Fibroblast of lung (primary cell): ENCODE results near the gene DTWD2. TPM values are rescaled to one million over a fixed set of nuclear protein-coding genes. Genes with fewer than 3 reads are reported as not detected.

Source experiments
- DNase-seq, 2 donors: peaks; one replicate each; pipeline versions ENCODE4 v3.0.0 to v3.0.0-alpha.2; 2010; ENCODE audit warnings: low read depth in 2 of 2
- H2AFZ ChIP-seq: 2 replicates; pipeline ENCODE4 v1.5.1; 2012; ENCODE audit warnings: low read length, control low read depth, inconsistent platforms
- H3K27ac ChIP-seq: 2 replicates; pipeline ENCODE4 v1.5.1; 2011; ENCODE audit warnings: low read length, control low read depth; ENCODE audit not compliant: insufficient read depth
- H3K27me3 ChIP-seq: 2 replicates; pipeline ENCODE4 v1.5.1; 2011; ENCODE audit warnings: mild to moderate bottlenecking, low read length; ENCODE audit not compliant: control insufficient read depth, insufficient read depth
- H3K36me3 ChIP-seq: 2 replicates; pipeline ENCODE4 v1.5.1; 2011; ENCODE audit warnings: low read length; ENCODE audit not compliant: control insufficient read depth, insufficient read depth
- H3K4me1 ChIP-seq: 2 replicates; pipeline ENCODE4 v1.5.1; 2011; ENCODE audit warnings: low read length; ENCODE audit not compliant: control insufficient read depth, insufficient read depth; ENCODE audit errors: extremely low read depth
- H3K4me2 ChIP-seq: 2 replicates; pipeline ENCODE4 v1.5.1; 2011; ENCODE audit warnings: low read length, control low read depth; ENCODE audit not compliant: insufficient read depth; ENCODE audit errors: extremely low read depth
- H3K4me3 ChIP-seq, 4 experiments: fragments of 200-600 bp in 1 of 4; sonication (generic) in 1 of 4; replicated peaks in 1 of 4; 2 replicates each; pipeline ENCODE4 v1.5.1; 2011 to 2016; ENCODE audit warnings: low read length in 4 of 4, low read depth in 3 of 4, mild to moderate bottlenecking in 3 of 4, control low read depth in 2 of 4, inconsistent platforms in 1 of 4, mixed read lengths in 1 of 4; ENCODE audit not compliant: insufficient read depth in 1 of 4; ENCODE audit errors: control extremely low read depth in 1 of 4
- H3K79me2 ChIP-seq: 2 replicates; pipeline ENCODE4 v1.5.1; 2012; ENCODE audit warnings: mild to moderate bottlenecking, low read length, inconsistent platforms; ENCODE audit not compliant: control insufficient read depth, insufficient read depth
- H3K9ac ChIP-seq: 2 replicates; pipeline ENCODE4 v1.5.1; 2011; ENCODE audit warnings: mild to moderate bottlenecking, low read length, control low read depth; ENCODE audit not compliant: insufficient read depth
- H3K9me3 ChIP-seq: 2 replicates; pipeline ENCODE4 v1.5.1; 2012; ENCODE audit warnings: low read depth, low read length; ENCODE audit not compliant: control insufficient read depth, insufficient read depth
- H4K20me1 ChIP-seq: 2 replicates; pipeline ENCODE4 v1.5.1; 2011; ENCODE audit warnings: low read length; ENCODE audit not compliant: control insufficient read depth, insufficient read depth; ENCODE audit errors: extremely low read depth
- CTCF ChIP-seq, 2 donors: IDR thresholded peaks in 1 of 2; conservative IDR thresholded peaks in 1 of 2; 1 replicate in 1 of 2; 2 replicates in 1 of 2; pipeline ENCODE4 v1.5.1; 2011 to 2012; ENCODE audit warnings: low read length in 2 of 2, control low read depth in 1 of 2, inconsistent platforms in 1 of 2, low read depth in 1 of 2, mild to moderate bottlenecking in 1 of 2
- EZH2 ChIP-seq: IDR thresholded peaks from 2 replicates; pipeline ENCODE4 v1.5.1; 2012; ENCODE audit warnings: low read length, control low read depth, mild to moderate bottlenecking; ENCODE audit errors: missing control alignments
- polyA plus RNA-seq, 2 donors: library from polyadenylated mRNA; depleted of rRNA in 1 of 2; stranded (reverse) in 1 of 2; unstranded in 1 of 2; fragments of >200 nt; gene quantifications; 2 replicates each; pipeline ENCODE4 v1.2.1, GENCODE V29; 2011 to 2012; ENCODE audit warnings: missing spikeins in 1 of 2
- total RNA-seq: library from RNA; depleted of rRNA; stranded (reverse); fragments of >200 nt; gene quantifications from 2 replicates; pipeline ENCODE4 v1.2.1, GENCODE V29; 2014

The DTWD2 gene
- total and polyA plus RNA-seq, 2 donors (not counting 1 experiment from before 2014, with no cell fraction given) = 2.8 to 4.8 TPM

GRCh38 chr5:118825226-118825625, 163.1 kb downstream of the DTWD2 start:
- H4K20me1 ChIP-seq = no peaks in the 10 kb centered on the region
- no peak overlapping the region for H3K27ac ChIP-seq
- TF ChIP-seq CTCF (conservative IDR thresholded peaks at IDR 0.05 in 1 of 2, IDR thresholded peaks at IDR 0.05 in 1 of 2; ENCODE audit: low read depth in 1 of 2, low read length in 2 of 2) (no peak), EZH2 (no peak)
- no peak overlapping the region for H3K9ac ChIP-seq
- no peaks in the 10 kb centered on the region for H3K27me3 ChIP-seq
- DNase-seq = no peak
- no peak overlapping the region for H3K4me3 ChIP-seq
- no peaks in the 10 kb centered on the region for H3K79me2 ChIP-seq
- H3K4me1 ChIP-seq = no peaks in the 10 kb centered on the region
- no peaks in the 10 kb centered on the region for H3K9me3 ChIP-seq
- no peak overlapping the region for H2AFZ ChIP-seq
- H3K4me2 ChIP-seq = no peak overlapping the region
- H3K36me3 ChIP-seq = no peaks in the 10 kb centered on the region

GRCh38 chr5:118818604-118819003, 169.7 kb downstream of the DTWD2 start:
- Histone ChIP-seq H3K4me1 (no peaks in the 10 kb centered on the region), H4K20me1 (no peaks in the 10 kb centered on the region), H3K79me2 (no peaks in the 10 kb centered on the region), H3K36me3 (no peaks in the 10 kb centered on the region), H3K27ac (no peak overlapping the region), H2AFZ (no peak overlapping the region), H3K9me3 (no peaks in the 10 kb centered on the region), H3K4me3 (no peak overlapping the region), H3K9ac (no peak overlapping the region), H3K4me2 (no peak overlapping the region), H3K27me3 (no peaks in the 10 kb centered on the region)
- no peak for DNase-seq
- TF ChIP-seq CTCF (conservative IDR thresholded peaks at IDR 0.05 in 1 of 2, IDR thresholded peaks at IDR 0.05 in 1 of 2; ENCODE audit: low read depth in 1 of 2, low read length in 2 of 2) = no peak
- no peak for TF ChIP-seq EZH2

GRCh38 chr5:118808441-118808840, 179.9 kb downstream of the DTWD2 start:
- Histone ChIP-seq H3K9me3 (no peaks in the 10 kb centered on the region), H3K27ac (no peak overlapping the region), H3K4me2 (no peak overlapping the region), H3K9ac (no peak overlapping the region), H3K79me2 (no peaks in the 10 kb centered on the region), H3K36me3 (no peaks in the 10 kb centered on the region), H2AFZ (no peak overlapping the region), H3K4me3 (no peak overlapping the region), H4K20me1 (no peaks in the 10 kb centered on the region), H3K4me1 (no peaks in the 10 kb centered on the region), H3K27me3 (no peaks in the 10 kb centered on the region)
- no peak for DNase-seq
- TF ChIP-seq CTCF (conservative IDR thresholded peaks at IDR 0.05 in 1 of 2, IDR thresholded peaks at IDR 0.05 in 1 of 2; ENCODE audit: low read depth in 1 of 2, low read length in 2 of 2) (no peak), EZH2 (no peak)
